ENCODE data around the gene CACNB4.

The CACNB4 gene

DNA sequence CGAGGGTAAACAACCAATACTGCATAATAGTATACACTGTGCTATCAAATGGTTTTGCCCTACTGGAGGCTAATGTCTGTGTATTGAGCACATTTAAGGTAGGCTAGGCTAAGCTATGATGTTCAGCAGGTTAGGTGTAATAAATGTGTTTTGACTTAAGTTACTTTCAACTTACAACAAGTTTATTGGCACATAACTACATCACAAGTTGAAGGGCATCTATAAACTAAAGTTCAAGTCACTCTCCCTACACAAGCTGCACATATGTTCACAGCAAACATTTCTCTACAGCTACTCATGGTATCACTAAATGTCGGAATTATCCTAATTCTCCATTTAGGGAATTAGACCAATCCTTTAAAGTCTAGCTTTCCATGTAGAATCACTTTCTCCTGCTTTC lies 282.0 kb downstream of the CACNB4 start:
- H3K36me3 ChIP-seq (ENCODE audit: control insufficient read depth, insufficient read depth, low read length): no peaks in the 10 kb centered on the region
- H3K4me1 ChIP-seq (ENCODE audit: control insufficient read depth, insufficient read depth, low read length): no peaks in the 10 kb centered on the region
- no peaks in the 10 kb centered on the region for H3K27me3 ChIP-seq (ENCODE audit: control insufficient read depth, insufficient read depth, low read length)
- H3K9ac ChIP-seq (ENCODE audit: low read length): no peak overlapping the region
- no peak overlapping the region for H3K4me3 ChIP-seq (ENCODE audit: low read length)
- H3K27ac ChIP-seq (ENCODE audit: low read depth, low read length): no peak overlapping the region

DNA sequence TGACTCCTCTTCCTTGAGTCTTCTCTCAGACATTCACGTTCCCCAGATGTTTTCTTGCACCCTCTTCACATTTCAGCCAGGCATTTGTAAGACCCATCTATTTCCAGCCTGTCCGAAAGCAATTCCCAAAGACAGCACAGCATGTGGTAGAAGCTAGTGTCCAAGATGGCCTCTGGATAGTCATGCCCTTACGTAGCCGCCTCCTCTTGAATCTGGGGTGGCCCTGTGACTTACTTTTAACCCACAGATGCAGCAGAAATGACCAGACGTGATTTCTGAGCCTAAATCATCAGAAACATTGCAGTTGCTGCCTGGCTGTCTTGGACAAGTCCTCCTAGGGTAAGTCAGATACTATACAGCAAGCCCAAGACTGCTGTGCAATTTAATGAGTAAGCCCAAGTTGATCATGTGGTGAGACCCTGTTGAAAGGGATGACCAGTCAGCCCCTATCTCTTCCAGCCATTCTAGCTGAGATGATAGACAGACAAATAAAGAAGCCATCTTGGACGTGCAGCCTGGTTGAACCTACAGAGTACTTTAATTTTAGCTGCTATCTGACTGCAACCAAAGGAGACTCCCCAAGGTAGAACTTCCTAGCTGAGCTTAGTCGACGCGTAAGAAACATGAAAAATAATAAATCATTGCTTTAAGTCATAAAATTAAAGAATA lies 282.9 kb downstream of the CACNB4 start:
- no peaks in the 10 kb centered on the region for H3K27me3 ChIP-seq (ENCODE audit: control insufficient read depth, insufficient read depth, low read length)
- no peak overlapping the region for H3K4me3 ChIP-seq (ENCODE audit: low read length)
- peaks cover 3% of the 10 kb centered on the region for H3K36me3 ChIP-seq (ENCODE audit: control insufficient read depth, insufficient read depth, low read length)
- H3K9ac ChIP-seq (ENCODE audit: low read length): no peak overlapping the region
- no peak overlapping the region for H3K27ac ChIP-seq (ENCODE audit: low read depth, low read length)
- no peaks in the 10 kb centered on the region for H3K4me1 ChIP-seq (ENCODE audit: control insufficient read depth, insufficient read depth, low read length)

DNA sequence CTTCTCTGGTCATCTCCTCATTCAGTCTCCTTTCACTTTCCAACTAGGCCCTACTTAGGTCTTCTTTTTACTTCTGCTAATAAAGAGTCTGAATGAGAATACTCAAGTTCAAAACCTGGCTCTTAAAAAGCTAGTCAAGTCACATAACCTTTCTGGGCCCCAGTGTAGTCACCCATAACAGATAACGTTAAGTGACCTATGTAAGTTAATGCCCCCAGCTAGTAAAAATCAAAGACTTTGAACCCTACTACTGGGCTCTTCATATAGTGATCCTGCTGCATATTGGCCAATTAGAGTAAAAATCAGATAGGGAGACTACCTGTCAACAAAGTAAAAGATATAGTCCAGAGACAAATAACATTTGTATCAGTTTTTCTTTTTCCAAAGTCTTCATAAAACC lies 288.4 kb downstream of the CACNB4 start:
- no peak overlapping the region for H3K27ac ChIP-seq (ENCODE audit: low read depth, low read length)
- peaks cover 6% of the 10 kb centered on the region for H3K36me3 ChIP-seq (ENCODE audit: control insufficient read depth, insufficient read depth, low read length)

DNA sequence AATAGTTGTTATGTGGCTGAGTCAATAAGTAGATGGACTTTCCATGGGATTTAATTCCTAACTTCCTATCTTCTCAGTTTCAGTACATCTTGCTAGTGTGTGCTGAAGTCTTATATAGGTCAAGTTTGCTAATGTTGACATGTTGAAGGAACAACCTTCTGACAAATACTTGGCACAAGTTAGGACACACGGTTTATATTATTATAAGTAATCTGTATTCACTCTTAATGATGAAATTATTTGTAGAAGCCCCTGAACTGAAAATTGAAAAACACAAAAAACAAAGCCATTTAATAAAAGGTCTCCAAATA lies 289.8 kb downstream of the CACNB4 start:
- no peak overlapping the region for H3K27ac ChIP-seq (ENCODE audit: low read depth, low read length)
- peaks cover 10% of the 10 kb centered on the region for H3K36me3 ChIP-seq (ENCODE audit: control insufficient read depth, insufficient read depth, low read length)
- no peaks in the 10 kb centered on the region for H3K27me3 ChIP-seq (ENCODE audit: control insufficient read depth, insufficient read depth, low read length)
- no peak overlapping the region for H3K4me3 ChIP-seq (ENCODE audit: low read length)
- H3K4me1 ChIP-seq (ENCODE audit: control insufficient read depth, insufficient read depth, low read length): no peaks in the 10 kb centered on the region
- no peak overlapping the region for H3K9ac ChIP-seq (ENCODE audit: low read length)

More for the DNA sequence above, 288.4 kb downstream of the CACNB4 start:
- no peak overlapping the region for H3K9ac ChIP-seq (ENCODE audit: low read length)
- no peak overlapping the region for H3K4me3 ChIP-seq (ENCODE audit: low read length)
- H3K4me1 ChIP-seq (ENCODE audit: control insufficient read depth, insufficient read depth, low read length): no peaks in the 10 kb centered on the region
- no peaks in the 10 kb centered on the region for H3K27me3 ChIP-seq (ENCODE audit: control insufficient read depth, insufficient read depth, low read length)

DNA sequence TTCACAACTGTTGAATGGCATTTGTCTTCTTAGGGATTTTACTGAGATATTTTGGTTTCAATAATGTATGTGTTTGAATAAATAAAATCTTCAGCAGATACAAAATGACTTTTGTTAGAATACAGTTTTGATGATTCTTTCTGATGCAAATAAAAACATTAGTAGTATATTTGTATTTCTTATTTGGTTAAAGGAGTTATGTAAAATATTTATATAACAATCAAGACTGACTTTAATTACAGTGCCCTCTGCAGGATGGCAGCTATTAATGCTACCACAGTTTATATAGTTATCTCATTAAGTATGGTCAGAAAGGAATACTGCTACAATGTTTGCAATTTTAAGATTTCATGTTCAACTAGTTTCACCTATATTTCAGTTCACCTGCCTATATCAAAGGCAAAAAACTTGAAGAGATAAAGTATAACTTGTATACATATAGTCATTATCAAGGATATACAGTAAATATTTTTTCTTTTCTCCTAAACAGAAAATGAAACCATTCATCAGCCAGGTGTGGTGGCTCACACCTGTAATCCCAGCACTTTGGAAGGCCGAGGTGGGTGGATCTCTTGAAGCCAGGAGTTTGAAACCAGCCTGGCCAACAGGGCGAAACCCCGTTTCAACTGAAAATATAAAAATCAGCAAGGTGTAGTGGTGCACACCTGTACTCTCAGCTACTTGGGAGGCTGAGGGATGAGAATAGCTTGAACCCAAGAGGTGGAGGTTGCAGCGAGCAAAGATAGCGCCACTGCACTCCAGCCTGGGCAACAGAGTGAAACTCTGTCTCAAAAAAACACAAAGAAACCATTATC lies 290.4 kb downstream of the CACNB4 start:
- Histone ChIP-seq H3K4me1 (ENCODE audit: control insufficient read depth, insufficient read depth, low read length) (no peaks in the 10 kb centered on the region), H3K36me3 (ENCODE audit: control insufficient read depth, insufficient read depth, low read length) (peaks cover 10% of the 10 kb centered on the region), H3K4me3 (ENCODE audit: low read length) (no peak overlapping the region), H3K27ac (ENCODE audit: low read depth, low read length) (no peak overlapping the region), H3K9ac (ENCODE audit: low read length) (no peak overlapping the region), H3K27me3 (ENCODE audit: control insufficient read depth, insufficient read depth, low read length) (no peaks in the 10 kb centered on the region)

DNA sequence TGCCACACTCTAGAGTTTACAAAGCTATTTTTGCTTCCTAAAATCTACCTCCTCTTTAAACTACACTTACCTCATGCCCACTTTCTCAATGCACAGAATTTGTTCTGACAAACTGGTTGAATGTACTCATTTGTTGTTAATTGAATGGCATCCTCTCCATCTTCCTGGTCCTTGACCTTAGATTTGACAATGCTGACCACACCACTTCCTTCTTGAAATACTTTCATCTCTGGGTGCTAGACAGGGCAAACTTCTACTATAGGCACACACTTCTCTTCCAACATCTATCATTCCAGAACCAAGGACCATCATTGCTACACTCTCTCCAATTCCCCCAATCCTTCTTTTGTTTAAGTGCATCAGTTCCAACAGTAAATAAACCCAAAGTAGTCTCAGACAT lies 292.9 kb downstream of the CACNB4 start:
- peaks cover 7% of the 10 kb centered on the region for H3K36me3 ChIP-seq (ENCODE audit: control insufficient read depth, insufficient read depth, low read length)
- no peak overlapping the region for H3K9ac ChIP-seq (ENCODE audit: low read length)
- no peak overlapping the region for H3K27ac ChIP-seq (ENCODE audit: low read depth, low read length)
- H3K4me1 ChIP-seq (ENCODE audit: control insufficient read depth, insufficient read depth, low read length): no peaks in the 10 kb centered on the region
- no peaks in the 10 kb centered on the region for H3K27me3 ChIP-seq (ENCODE audit: control insufficient read depth, insufficient read depth, low read length)
- H3K4me3 ChIP-seq (ENCODE audit: low read length): no peak overlapping the region

DNA sequence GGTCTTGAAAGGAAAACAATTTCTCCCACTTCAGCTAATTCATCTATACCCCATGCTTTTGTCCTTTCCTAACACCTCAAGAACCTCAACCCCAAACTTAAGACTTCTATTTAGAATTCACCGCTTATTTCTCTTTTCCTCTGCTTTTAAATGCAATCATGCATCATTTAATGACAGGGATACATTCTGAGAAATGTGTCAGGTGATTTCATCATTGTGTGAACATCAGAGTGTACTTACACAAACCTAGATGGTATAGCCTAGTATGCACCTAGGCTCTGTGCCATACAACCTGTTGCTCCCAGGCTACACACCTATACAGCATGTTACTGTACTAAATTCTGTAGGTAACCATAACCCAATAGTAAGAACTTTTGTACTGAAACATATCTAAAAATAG lies 293.5 kb downstream of the CACNB4 start:
- H3K4me3 ChIP-seq (ENCODE audit: low read length): no peak overlapping the region
- H3K4me1 ChIP-seq (ENCODE audit: control insufficient read depth, insufficient read depth, low read length): no peaks in the 10 kb centered on the region
- no peaks in the 10 kb centered on the region for H3K27me3 ChIP-seq (ENCODE audit: control insufficient read depth, insufficient read depth, low read length)
- H3K36me3 ChIP-seq (ENCODE audit: control insufficient read depth, insufficient read depth, low read length): peaks cover 7% of the 10 kb centered on the region
- H3K9ac ChIP-seq (ENCODE audit: low read length): no peak overlapping the region
- H3K27ac ChIP-seq (ENCODE audit: low read depth, low read length): no peak overlapping the region

- Histone ChIP-seq H3K4me1 (ENCODE audit: control insufficient read depth, insufficient read depth, low read length) (no peaks in the 10 kb centered on the region), H3K4me3 (ENCODE audit: low read length) (no peak overlapping the region), H3K36me3 (ENCODE audit: control insufficient read depth, insufficient read depth, low read length) (peaks cover 5% of the 10 kb centered on the region), H3K27ac (ENCODE audit: low read depth, low read length) (no peak overlapping the region), H3K9ac (ENCODE audit: low read length) (no peak overlapping the region), H3K27me3 (ENCODE audit: control insufficient read depth, insufficient read depth, low read length) (no peaks in the 10 kb centered on the region)
Measured at GRCh38 chr2:151803811-151804210, 295.0 kb downstream of the CACNB4 start.

DNA sequence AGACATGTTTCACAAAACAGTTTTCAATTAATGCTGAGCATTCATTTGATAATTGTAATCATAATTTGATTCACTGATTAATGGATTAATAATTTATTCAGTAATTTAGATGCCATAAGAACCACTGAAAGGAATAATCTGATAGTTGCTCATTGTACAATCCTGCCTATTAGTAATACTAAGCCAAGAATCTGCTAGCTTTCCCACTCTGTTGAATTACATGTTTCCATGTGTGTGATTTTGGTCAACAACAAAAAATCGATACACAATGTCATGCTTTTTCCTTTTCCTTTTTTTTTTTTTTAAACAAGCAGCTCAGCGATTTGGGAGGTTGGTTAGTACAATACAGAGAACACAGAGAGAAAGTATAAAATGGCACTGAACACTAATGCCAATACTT lies 296.5 kb downstream of the CACNB4 start:
- no peak overlapping the region for H3K27ac ChIP-seq (ENCODE audit: low read depth, low read length)
- H3K27me3 ChIP-seq (ENCODE audit: control insufficient read depth, insufficient read depth, low read length): no peaks in the 10 kb centered on the region
- H3K9ac ChIP-seq (ENCODE audit: low read length): no peak overlapping the region
- H3K4me3 ChIP-seq (ENCODE audit: low read length): no peak overlapping the region
- H3K36me3 ChIP-seq (ENCODE audit: control insufficient read depth, insufficient read depth, low read length): peaks cover 4% of the 10 kb centered on the region
- H3K4me1 ChIP-seq (ENCODE audit: control insufficient read depth, insufficient read depth, low read length): no peaks in the 10 kb centered on the region

- no peak overlapping the region for H3K4me3 ChIP-seq (ENCODE audit: low read length)
Measured at GRCh38 chr2:151799886-151800292, 299.0 kb downstream of the CACNB4 start.

GRCh38 chr2:151796774-151797173 lies 302.1 kb downstream of the CACNB4 start:
- Histone ChIP-seq H3K4me1 (ENCODE audit: control insufficient read depth, insufficient read depth, low read length) (no peaks in the 10 kb centered on the region), H3K27me3 (ENCODE audit: control insufficient read depth, insufficient read depth, low read length) (no peaks in the 10 kb centered on the region), H3K4me3 (ENCODE audit: low read length) (no peak overlapping the region), H3K9ac (ENCODE audit: low read length) (no peak overlapping the region), H3K27ac (ENCODE audit: low read depth, low read length) (no peak overlapping the region), H3K36me3 (ENCODE audit: control insufficient read depth, insufficient read depth, low read length) (no peaks in the 10 kb centered on the region)

More at GRCh38 chr2:151799886-151800292, 299.0 kb downstream of the CACNB4 start:
- Histone ChIP-seq H3K4me1 (ENCODE audit: control insufficient read depth, insufficient read depth, low read length) (no peaks in the 10 kb centered on the region), H3K27ac (ENCODE audit: low read depth, low read length) (no peak overlapping the region), H3K36me3 (ENCODE audit: control insufficient read depth, insufficient read depth, low read length) (no peaks in the 10 kb centered on the region), H3K27me3 (ENCODE audit: control insufficient read depth, insufficient read depth, low read length) (no peaks in the 10 kb centered on the region), H3K9ac (ENCODE audit: low read length) (no peak overlapping the region)

- Histone ChIP-seq H3K9ac (ENCODE audit: low read length) (no peak overlapping the region), H3K27me3 (ENCODE audit: control insufficient read depth, insufficient read depth, low read length) (no peaks in the 10 kb centered on the region), H3K27ac (ENCODE audit: low read depth, low read length) (no peak overlapping the region), H3K4me3 (ENCODE audit: low read length) (no peak overlapping the region), H3K36me3 (ENCODE audit: control insufficient read depth, insufficient read depth, low read length) (no peaks in the 10 kb centered on the region), H3K4me1 (ENCODE audit: control insufficient read depth, insufficient read depth, low read length) (no peaks in the 10 kb centered on the region)
Measured at GRCh38 chr2:151795646-151796240, 303.1 kb downstream of the CACNB4 start.

All from rectal smooth muscle tissue (tissue), 1 donor.